IMR-90 (cell line): Measurements from ENCODE around the gene SWAP70. TPM values are rescaled to one million over a fixed set of nuclear protein-coding genes. Genes with fewer than 3 reads are reported as not detected.

Source experiments
- ATAC-seq: fragments of 200-7000 bp; cut with Tn5 transposase; 2 replicates; pipeline ENCODE4 v1.9.1; 2020; ENCODE audit warnings: low read depth, mild to moderate bottlenecking, moderate library complexity
- BruUV-seq: library from RNA; stranded (reverse); fragments of 400-500 nt; replicated peaks from 2 replicates; lab custom pipeline; 2021; lab: Mats Ljungman, UMichigan
- CTCF ChIA-PET: fragments of 300-600 bp; formaldehyde crosslinking; extraction: SDS; loops from one replicate; lab custom pipeline; 2021; ENCODE audit warnings: antibody characterized with exemption; lab: Yijun Ruan, JAX
- POLR2A ChIA-PET: fragments of 300-600 bp; sonication (Branson Sonifier 250); formaldehyde crosslinking; loops from one replicate; lab custom pipeline; 2022; ENCODE audit warnings: antibody characterized with exemption; ENCODE audit not compliant: unreplicated experiment; lab: Charles Lee
- DNase-seq: peaks from one replicate; pipeline ENCODE4 v3.0.0; 2013
- H2AFZ ChIP-seq: replicated peaks from 2 replicates; pipeline ENCODE3; 2013; ENCODE audit warnings: low read length, mild to moderate bottlenecking; ENCODE audit not compliant: poor library complexity
- H2AK5ac ChIP-seq: 2 replicates; pipeline ENCODE4 v1.6.1; 2013; ENCODE audit warnings: low read depth, low read length, inconsistent platforms
- H2AK9ac ChIP-seq: replicated peaks from 2 replicates; pipeline ENCODE3; 2013; ENCODE audit warnings: mild to moderate bottlenecking, low read depth, low read length, moderate library complexity; ENCODE audit not compliant: poor library complexity
- H2BK120ac ChIP-seq: 2 replicates; pipeline ENCODE4 v1.6.1; 2013; ENCODE audit warnings: low read depth, low read length, inconsistent platforms
- H2BK15ac ChIP-seq: 3 replicates; pipeline ENCODE4 v1.6.1; 2013; ENCODE audit warnings: low read depth, low read length, inconsistent platforms
- H2BK20ac ChIP-seq: 2 replicates; pipeline ENCODE4 v1.6.1; 2013; ENCODE audit warnings: low read depth, mild to moderate bottlenecking, inconsistent platforms, low read length, moderate library complexity
- H2BK5ac ChIP-seq: 2 replicates; pipeline ENCODE4 v1.6.1; 2013; ENCODE audit warnings: mild to moderate bottlenecking, low read depth, low read length, inconsistent platforms; ENCODE audit not compliant: poor library complexity, severe bottlenecking
- H3K14ac ChIP-seq: replicated peaks from 2 replicates; pipeline ENCODE4 v1.6.1; 2013; ENCODE audit warnings: low read depth, low read length, inconsistent platforms
- H3K18ac ChIP-seq: 2 replicates; pipeline ENCODE4 v1.6.1; 2013; ENCODE audit warnings: low read depth, low read length, control low read depth
- H3K23ac ChIP-seq: 2 replicates; pipeline ENCODE4 v1.6.1; 2013; ENCODE audit warnings: low read depth, low read length, inconsistent platforms
- H3K27ac ChIP-seq: 2 replicates; pipeline ENCODE4 v1.5.1; 2013; ENCODE audit warnings: mild to moderate bottlenecking, control low read depth, low read length; ENCODE audit not compliant: insufficient read depth
- H3K27me3 ChIP-seq: 2 replicates; pipeline ENCODE4 v1.6.1; 2013; ENCODE audit warnings: low read length; ENCODE audit not compliant: control insufficient read depth, insufficient read depth
- H3K36me3 ChIP-seq: 2 replicates; pipeline ENCODE4 v1.6.1; 2013; ENCODE audit warnings: low read length, mixed read lengths; ENCODE audit not compliant: control insufficient read depth, insufficient read depth
- H3K4ac ChIP-seq: 2 replicates; pipeline ENCODE4 v1.6.1; 2013; ENCODE audit warnings: low read depth, low read length, inconsistent platforms
- H3K4me1 ChIP-seq: 2 replicates; pipeline ENCODE4 v1.6.1; 2013; ENCODE audit warnings: low read length, mixed read lengths; ENCODE audit not compliant: control insufficient read depth, insufficient read depth
- H3K4me2 ChIP-seq: 2 replicates; pipeline ENCODE4 v1.6.1; 2013; ENCODE audit warnings: low read depth, mild to moderate bottlenecking, control low read depth, low read length, moderate library complexity
- H3K4me3 ChIP-seq: 2 replicates; pipeline ENCODE4 v1.5.1; 2013; ENCODE audit warnings: low read depth, mild to moderate bottlenecking, control low read depth, low read length, moderate library complexity; ENCODE audit not compliant: insufficient read depth
- H3K56ac ChIP-seq: 2 replicates; pipeline ENCODE4 v1.6.1; 2013; ENCODE audit warnings: low read length, inconsistent platforms; ENCODE audit not compliant: insufficient read depth; ENCODE audit errors: extremely low read depth
- H3K79me1 ChIP-seq, 2 experiments: 2 replicates each; pipeline ENCODE4 v1.6.1; 2013; ENCODE audit warnings: low read length in 2 of 2, inconsistent platforms in 1 of 2, low read depth in 1 of 2
- H3K9ac ChIP-seq: 2 replicates; pipeline ENCODE4 v1.6.1; 2013; ENCODE audit warnings: low read depth, low read length, control low read depth
- H3K9me1 ChIP-seq: 2 replicates; pipeline ENCODE4 v1.6.1; 2013; ENCODE audit warnings: low read length, inconsistent platforms; ENCODE audit not compliant: insufficient read depth
- H3K9me3 ChIP-seq: 2 replicates; pipeline ENCODE4 v1.6.1; 2013; ENCODE audit warnings: low read length; ENCODE audit not compliant: control insufficient read depth, insufficient read depth
- H4K20me1 ChIP-seq: 2 replicates; pipeline ENCODE4 v1.6.1; 2013; ENCODE audit warnings: low read length, inconsistent platforms; ENCODE audit not compliant: insufficient read depth
- H4K5ac ChIP-seq: 2 replicates; pipeline ENCODE4 v1.6.1; 2013; ENCODE audit warnings: mild to moderate bottlenecking, low read depth, low read length, control low read depth
- H4K8ac ChIP-seq, 2 experiments: 2 replicates each; pipeline ENCODE4 v1.6.1; 2013; ENCODE audit warnings: low read depth in 2 of 2, low read length in 2 of 2, control low read depth in 1 of 2, inconsistent platforms in 1 of 2
- H4K91ac ChIP-seq: 2 replicates; pipeline ENCODE4 v1.6.1; 2013; ENCODE audit warnings: low read depth, low read length, inconsistent platforms; ENCODE audit not compliant: insufficient read depth
- BHLHE40 ChIP-seq: fragments of 150-350 bp; IDR thresholded peaks from 2 replicates; pipeline ENCODE4 v1.6.1; 2016; ENCODE audit warnings: mild to moderate bottlenecking, low read depth, low read length
- CHD1 ChIP-seq: IDR thresholded peaks from 2 replicates; pipeline ENCODE4 v1.6.1; 2012; ENCODE audit warnings: low read depth, low read length, improper control_type of control experiment
- FOS ChIP-seq: fragments of 150-350 bp; IDR thresholded peaks from 2 replicates; pipeline ENCODE4 v1.6.1; 2016; ENCODE audit warnings: low read depth, low read length
- MAFK ChIP-seq: IDR thresholded peaks from 2 replicates; pipeline ENCODE4 v1.6.1; 2012; ENCODE audit warnings: low read depth, low read length, improper control_type of control experiment
- MAZ ChIP-seq: IDR thresholded peaks from 2 replicates; pipeline ENCODE4 v1.6.1; 2012; ENCODE audit warnings: low read depth, mild to moderate bottlenecking, low read length, improper control_type of control experiment, moderate library complexity, borderline replicate concordance
- MXI1 ChIP-seq: IDR thresholded peaks from 2 replicates; pipeline ENCODE4 v1.6.1; 2012; ENCODE audit warnings: low read depth, mild to moderate bottlenecking, low read length, moderate library complexity, borderline replicate concordance
- NFE2L2 ChIP-seq: fragments of 150-350 bp; IDR thresholded peaks from 2 replicates; pipeline ENCODE4 v1.6.1; 2016; ENCODE audit warnings: low read depth, mild to moderate bottlenecking, low read length
- POLR2A ChIP-seq: IDR thresholded peaks from 2 replicates; pipeline ENCODE4 v1.6.1; 2012; ENCODE audit warnings: mild to moderate bottlenecking, low read depth, low read length
- RAD21 ChIP-seq: IDR thresholded peaks from 2 replicates; pipeline ENCODE4 v1.6.1; 2012; ENCODE audit warnings: low read length, improper control_type of control experiment
- RCOR1 ChIP-seq: IDR thresholded peaks from 2 replicates; pipeline ENCODE4 v1.6.1; 2012; ENCODE audit warnings: mild to moderate bottlenecking, low read length, improper control_type of control experiment; ENCODE audit not compliant: insufficient replicate concordance
- SMC3 ChIP-seq: fragments of 150-350 bp; IDR thresholded peaks from 2 replicates; pipeline ENCODE4 v1.6.1; 2016; ENCODE audit warnings: low read depth, mild to moderate bottlenecking, antibody characterized with exemption, low read length, moderate library complexity
- WGBS, 2 experiments: methylation state at CpG; one replicate each; pipeline versions ENCODE4 v1.1.5 to v1.1.7; 2013; ENCODE audit warnings: missing lambda C conversion rate in 2 of 2; ENCODE audit not compliant: insufficient read length in 1 of 2; ENCODE audit errors: extremely low coverage in 2 of 2; 5-methylcytosine and 5-hydroxymethylcytosine counted together
- dilution Hi-C: fragments of 300-500 bp; cut with HindIII; formaldehyde crosslinking; loops from one replicate; pipeline ENCODE4 v1.14.3; 2018; ENCODE audit warnings: low sequenced_read_pairs; ENCODE audit not compliant: unreplicated experiment
- in situ Hi-C: fragments of 300-500 bp; cut with MboI; formaldehyde crosslinking; loops from 3 replicates; pipeline ENCODE4 v1.14.3; 2019; ENCODE audit warnings: low sequenced_read_pairs, inconsistent platforms, mixed read lengths
- intact Hi-C: fragments of 100-400 bp; cut with micrococcal nuclease; formaldehyde crosslinking; loops from 2 replicates; pipeline ENCODE4 v1.10.0; 2022
- polyA plus RNA-seq, 3 experiments: library from polyadenylated mRNA; depleted of rRNA; stranded (reverse); fragments of >200 nt; gene quantifications; 2 replicates each; pipeline ENCODE4 v1.2.3, GENCODE V29; 2012; ENCODE audit warnings: low replicate concordance in 1 of 3
- total RNA-seq: library from RNA; depleted of rRNA; stranded (reverse); fragments of >200 nt; gene quantifications from 2 replicates; pipeline ENCODE4 v1.2.3, GENCODE V29; 2012
- TF ChIP-seq, protein P1 (sequence below): fragments of 150-350 bp; IDR thresholded peaks from 2 replicates; pipeline ENCODE4 v1.6.1; 2016; ENCODE audit warnings: low read depth, mild to moderate bottlenecking, low read length, moderate library complexity, borderline replicate concordance
- TF ChIP-seq, protein P2 (sequence below): fragments of 150-350 bp; IDR thresholded peaks from 2 replicates; pipeline ENCODE4 v1.6.1; 2017; ENCODE audit warnings: mild to moderate bottlenecking, antibody characterized with exemption, low read length, low read depth
- TF ChIP-seq, protein P3 (sequence below): conservative IDR thresholded peaks from 2 replicates; pipeline ENCODE4 v1.5.1; 2012; ENCODE audit warnings: mild to moderate bottlenecking, low read depth, low read length, improper control_type of control experiment

SWAP70 gene
- total and polyA plus RNA-seq, 2 of the 4 experiments (the other 2 are of a cell fraction), result 15.5 to 19.9 TPM

DNA sequence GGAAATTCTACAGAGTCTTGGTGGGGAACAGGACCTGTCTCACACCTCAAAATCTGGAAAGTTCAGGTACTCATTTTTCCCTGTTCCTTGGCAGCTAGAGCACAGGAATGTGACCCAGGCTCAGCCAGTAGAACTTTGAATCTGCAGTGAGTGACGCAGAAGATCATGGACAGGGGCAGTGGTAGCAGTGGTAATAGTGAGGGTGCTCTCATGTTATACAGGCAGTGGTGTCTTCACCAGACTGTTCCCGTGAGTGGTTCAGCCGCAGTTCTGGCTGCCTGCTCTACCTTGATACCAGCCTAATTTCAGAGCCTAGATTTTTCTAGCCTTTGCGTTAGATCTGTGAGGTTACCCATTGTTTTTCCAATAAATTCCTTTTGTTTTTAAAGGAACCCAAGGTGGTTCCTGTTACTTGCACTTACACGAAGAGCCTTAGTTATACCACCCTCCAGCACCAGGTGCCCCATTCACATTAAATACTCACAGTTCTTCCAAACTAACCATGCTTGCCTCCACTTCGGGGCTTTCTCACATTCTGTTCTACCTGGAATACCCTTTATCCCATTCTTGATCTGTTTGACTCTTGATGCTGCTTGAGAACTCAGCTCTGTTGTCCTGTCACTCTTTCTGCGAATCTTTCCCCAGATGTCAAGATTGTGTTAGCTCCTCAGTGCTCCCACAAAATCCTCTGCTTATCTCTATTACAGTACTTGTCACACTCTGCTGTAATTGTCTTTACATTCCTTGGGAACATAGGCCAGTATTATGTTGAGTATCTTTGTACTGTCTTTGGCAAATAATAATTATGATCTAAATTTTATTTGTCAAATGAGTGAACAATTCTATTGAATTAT, 47.8 kb downstream of the SWAP70 start:
- ChIA-PET POLR2A (interaction anchor here (0.5 kb wide), 1 partner anchor 26 kb away, joined by 3 read pairs; no protein-coding TSS in a partner anchor), CTCF (no interaction called here)
- dilution Hi-C loops (no loop called here), intact Hi-C loops (no loop called here), in situ Hi-C loops (no loop called here)
- DNase-seq (no peak), ATAC-seq (no peak)
- H3K14ac ChIP-seq, result no peak overlapping the region
- H3K23ac ChIP-seq, result peak overlapping the region; percentile 45; the same call in 1 of the 2 replicates
- H3K27me3 ChIP-seq, result no peaks in the 10 kb centered on the region
- peaks cover 28% of the 10 kb centered on the region; the same call in 1 of the 2 replicates for H4K20me1 ChIP-seq
- peaks cover 5% of the 10 kb centered on the region for H3K36me3 ChIP-seq
- H2BK20ac ChIP-seq, result no peak overlapping the region
- peaks cover 5% of the 10 kb centered on the region; the same call in 1 of the 2 replicates for H3K4me1 ChIP-seq
- no peak overlapping the region for H3K18ac ChIP-seq
- no peak overlapping the region for H2AK9ac ChIP-seq
- no peak overlapping the region for H2AK5ac ChIP-seq
- no peak overlapping the region for H3K4ac ChIP-seq
- no peak overlapping the region for H2BK5ac ChIP-seq
- BruUV-seq, result no TSS peak
- H4K91ac ChIP-seq, result no peak overlapping the region
- no peak overlapping the region for H4K5ac ChIP-seq
- no peak overlapping the region for H3K4me3 ChIP-seq
- H3K4me2 ChIP-seq, result no peak overlapping the region
- no peak overlapping the region; the same call in 2 of the 3 replicates for H2BK15ac ChIP-seq
- no peak overlapping the region for H2AFZ ChIP-seq
- no peak overlapping the region for H3K9ac ChIP-seq
- H3K79me1 ChIP-seq, result peaks cover 28 to 84% of the 10 kb centered on the region in 2 experiments
- no peak overlapping the region for H3K27ac ChIP-seq
- 70% methylated on average over 3 of the region's 7 CpGs; no CpG with 5 or more reads in 1 of the 2 experiments for WGBS, 2 experiments
- peaks cover 16% of the 10 kb centered on the region for H3K9me1 ChIP-seq
- H2BK120ac ChIP-seq, result no peak overlapping the region
- no peak overlapping the region for H4K8ac ChIP-seq
- no peaks in the 10 kb centered on the region; the same call in 1 of the 2 replicates for H3K9me3 ChIP-seq
- H3K56ac ChIP-seq, result no peak overlapping the region
- TF ChIP-seq CHD1, result no peak
- TF ChIP-seq, protein P1, sequence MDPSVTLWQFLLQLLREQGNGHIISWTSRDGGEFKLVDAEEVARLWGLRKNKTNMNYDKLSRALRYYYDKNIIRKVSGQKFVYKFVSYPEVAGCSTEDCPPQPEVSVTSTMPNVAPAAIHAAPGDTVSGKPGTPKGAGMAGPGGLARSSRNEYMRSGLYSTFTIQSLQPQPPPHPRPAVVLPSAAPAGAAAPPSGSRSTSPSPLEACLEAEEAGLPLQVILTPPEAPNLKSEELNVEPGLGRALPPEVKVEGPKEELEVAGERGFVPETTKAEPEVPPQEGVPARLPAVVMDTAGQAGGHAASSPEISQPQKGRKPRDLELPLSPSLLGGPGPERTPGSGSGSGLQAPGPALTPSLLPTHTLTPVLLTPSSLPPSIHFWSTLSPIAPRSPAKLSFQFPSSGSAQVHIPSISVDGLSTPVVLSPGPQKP, result no peak
- TF ChIP-seq MAFK, result no peak
- no peak for TF ChIP-seq FOS
- no peak for TF ChIP-seq SMC3
- no peak for TF ChIP-seq RAD21
- no peak for TF ChIP-seq RCOR1
- no peak for TF ChIP-seq POLR2A
- TF ChIP-seq, protein P2, sequence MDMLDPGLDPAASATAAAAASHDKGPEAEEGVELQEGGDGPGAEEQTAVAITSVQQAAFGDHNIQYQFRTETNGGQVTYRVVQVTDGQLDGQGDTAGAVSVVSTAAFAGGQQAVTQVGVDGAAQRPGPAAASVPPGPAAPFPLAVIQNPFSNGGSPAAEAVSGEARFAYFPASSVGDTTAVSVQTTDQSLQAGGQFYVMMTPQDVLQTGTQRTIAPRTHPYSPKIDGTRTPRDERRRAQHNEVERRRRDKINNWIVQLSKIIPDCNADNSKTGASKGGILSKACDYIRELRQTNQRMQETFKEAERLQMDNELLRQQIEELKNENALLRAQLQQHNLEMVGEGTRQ, result no peak
- TF ChIP-seq NFE2L2, result no peak
- no peak for TF ChIP-seq MXI1
- TF ChIP-seq, protein P3, sequence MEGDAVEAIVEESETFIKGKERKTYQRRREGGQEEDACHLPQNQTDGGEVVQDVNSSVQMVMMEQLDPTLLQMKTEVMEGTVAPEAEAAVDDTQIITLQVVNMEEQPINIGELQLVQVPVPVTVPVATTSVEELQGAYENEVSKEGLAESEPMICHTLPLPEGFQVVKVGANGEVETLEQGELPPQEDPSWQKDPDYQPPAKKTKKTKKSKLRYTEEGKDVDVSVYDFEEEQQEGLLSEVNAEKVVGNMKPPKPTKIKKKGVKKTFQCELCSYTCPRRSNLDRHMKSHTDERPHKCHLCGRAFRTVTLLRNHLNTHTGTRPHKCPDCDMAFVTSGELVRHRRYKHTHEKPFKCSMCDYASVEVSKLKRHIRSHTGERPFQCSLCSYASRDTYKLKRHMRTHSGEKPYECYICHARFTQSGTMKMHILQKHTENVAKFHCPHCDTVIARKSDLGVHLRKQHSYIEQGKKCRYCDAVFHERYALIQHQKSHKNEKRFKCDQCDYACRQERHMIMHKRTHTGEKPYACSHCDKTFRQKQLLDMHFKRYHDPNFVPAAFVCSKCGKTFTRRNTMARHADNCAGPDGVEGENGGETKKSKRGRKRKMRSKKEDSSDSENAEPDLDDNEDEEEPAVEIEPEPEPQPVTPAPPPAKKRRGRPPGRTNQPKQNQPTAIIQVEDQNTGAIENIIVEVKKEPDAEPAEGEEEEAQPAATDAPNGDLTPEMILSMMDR, result no peak
- no peak for TF ChIP-seq MAZ
- no peak for TF ChIP-seq BHLHE40
